ENCODE measurements around the gene HERC4.

- no peak for TF ChIP-seq POLR2A (IDR thresholded peaks at IDR 0.05)
- TF ChIP-seq CTCF (IDR thresholded peaks at IDR 0.05): no peak
Measured at GRCh38 chr10:68049289-68050078, 25.6 kb downstream of the HERC4 start.
